Measurements from ENCODE around the gene ZNF300.

DNA sequence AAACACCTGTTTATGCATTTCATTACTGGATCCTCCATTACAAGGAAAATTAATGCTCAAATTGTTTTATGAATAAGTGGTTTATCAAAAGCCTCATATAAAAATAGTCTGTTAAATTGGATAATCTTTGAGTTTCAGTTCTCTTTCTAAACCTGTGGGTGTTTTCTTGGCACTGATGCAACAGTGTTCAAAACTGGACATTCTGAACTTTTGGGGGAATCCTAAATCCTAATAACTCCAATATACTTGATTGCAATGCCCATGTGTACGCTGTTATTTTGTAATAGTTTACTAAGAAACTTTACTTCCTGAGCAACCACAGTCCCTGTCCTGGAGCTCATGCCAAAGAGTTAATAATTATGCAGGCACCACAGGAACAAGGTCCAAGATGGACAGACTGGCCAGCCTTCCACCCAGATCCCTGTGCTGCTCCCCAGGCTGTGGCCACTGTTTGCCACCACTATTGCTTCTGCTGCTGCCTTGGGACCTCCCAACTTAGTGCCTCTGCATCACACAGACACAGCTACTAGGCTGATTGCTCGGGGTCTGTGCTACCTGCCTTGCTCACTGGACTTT is 44.4 kb downstream of the ZNF300 start:
- TF ChIP-seq, protein P1, sequence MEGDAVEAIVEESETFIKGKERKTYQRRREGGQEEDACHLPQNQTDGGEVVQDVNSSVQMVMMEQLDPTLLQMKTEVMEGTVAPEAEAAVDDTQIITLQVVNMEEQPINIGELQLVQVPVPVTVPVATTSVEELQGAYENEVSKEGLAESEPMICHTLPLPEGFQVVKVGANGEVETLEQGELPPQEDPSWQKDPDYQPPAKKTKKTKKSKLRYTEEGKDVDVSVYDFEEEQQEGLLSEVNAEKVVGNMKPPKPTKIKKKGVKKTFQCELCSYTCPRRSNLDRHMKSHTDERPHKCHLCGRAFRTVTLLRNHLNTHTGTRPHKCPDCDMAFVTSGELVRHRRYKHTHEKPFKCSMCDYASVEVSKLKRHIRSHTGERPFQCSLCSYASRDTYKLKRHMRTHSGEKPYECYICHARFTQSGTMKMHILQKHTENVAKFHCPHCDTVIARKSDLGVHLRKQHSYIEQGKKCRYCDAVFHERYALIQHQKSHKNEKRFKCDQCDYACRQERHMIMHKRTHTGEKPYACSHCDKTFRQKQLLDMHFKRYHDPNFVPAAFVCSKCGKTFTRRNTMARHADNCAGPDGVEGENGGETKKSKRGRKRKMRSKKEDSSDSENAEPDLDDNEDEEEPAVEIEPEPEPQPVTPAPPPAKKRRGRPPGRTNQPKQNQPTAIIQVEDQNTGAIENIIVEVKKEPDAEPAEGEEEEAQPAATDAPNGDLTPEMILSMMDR (IDR thresholded peaks at IDR 0.05) = no peak
- no peak for TF ChIP-seq POLR2AphosphoS5 (IDR thresholded peaks at IDR 0.05)
- no peak for TF ChIP-seq POLR2A (IDR thresholded peaks at IDR 0.05)
- no peak for TF ChIP-seq EP300 (IDR thresholded peaks at IDR 0.05; ENCODE audit: low read depth)

Data from transverse colon (tissue), 4 donors.